ENCODE measurements around the gene CTNND2. TPM values are rescaled to one million over a fixed set of nuclear protein-coding genes. Genes with fewer than 3 reads are reported as not detected.
"Not testable (repeated sequence)": the region's sequence is repeated elsewhere in the genome, so short reads cannot be mapped to it uniquely, and the experiment has no call there.

Gene CTNND2
- total RNA-seq, 2 donors from 2014 or later = 0.82 to 0.95 TPM

GRCh38 chr5:11619339-11620024 lies 284.8 kb downstream of the CTNND2 start:
- ATAC-seq (no peak), DNase-seq (no peak)
- intact Hi-C loops (cut with DNase I, micrococcal nuclease) = no loop called here

DNA sequence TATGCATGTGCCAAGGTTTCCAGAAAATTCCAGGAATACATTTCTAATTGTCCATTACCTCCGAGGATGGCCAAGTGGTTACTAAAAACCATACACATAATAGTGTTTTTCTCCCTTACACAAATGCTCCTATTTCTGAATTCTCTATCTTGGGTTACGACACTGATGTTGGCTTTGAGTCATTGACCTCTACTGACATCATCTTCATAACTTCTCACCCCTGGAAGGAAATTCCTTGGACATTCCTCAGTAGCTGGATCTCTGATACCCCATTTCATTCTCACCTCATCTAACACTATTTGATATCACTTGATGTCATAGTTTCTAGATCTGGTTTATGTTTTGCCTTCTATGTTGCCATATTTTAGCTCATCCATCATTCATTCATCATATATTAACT lies 287.2 kb downstream of the CTNND2 start:
- no peak for ATAC-seq
- DNase-seq = no peak
- intact Hi-C loops (cut with DNase I, micrococcal nuclease) = no loop called here

- DNase-seq; ATAC-seq; intact Hi-C loops (cut with DNase I, micrococcal nuclease): not testable (repeated sequence)
These were observed 287.6 kb downstream of the CTNND2 start for GRCh38 chr5:11616624-11617023.

DNA sequence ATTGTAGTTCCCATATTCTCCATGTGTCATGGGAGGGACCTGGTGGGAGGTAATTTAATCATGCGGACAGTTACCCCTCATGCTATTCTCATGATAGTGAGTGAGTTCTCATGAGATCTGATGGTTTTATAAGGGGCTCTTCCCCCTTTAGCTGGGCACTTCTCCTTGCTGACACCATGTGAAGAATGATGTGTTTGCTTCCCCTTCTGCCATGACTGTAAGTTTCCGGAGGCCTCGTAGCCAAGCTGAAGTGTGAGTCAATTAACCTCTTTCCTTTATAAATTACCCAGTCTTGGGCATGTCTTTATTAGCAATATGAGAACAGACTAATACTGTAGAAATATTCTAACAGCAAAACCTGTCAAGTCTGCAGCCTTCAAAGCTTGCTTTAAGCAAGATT lies 293.2 kb downstream of the CTNND2 start:
- DNase-seq (no peak), ATAC-seq (no peak)
- intact Hi-C loops (cut with DNase I, micrococcal nuclease) = no loop called here

DNA sequence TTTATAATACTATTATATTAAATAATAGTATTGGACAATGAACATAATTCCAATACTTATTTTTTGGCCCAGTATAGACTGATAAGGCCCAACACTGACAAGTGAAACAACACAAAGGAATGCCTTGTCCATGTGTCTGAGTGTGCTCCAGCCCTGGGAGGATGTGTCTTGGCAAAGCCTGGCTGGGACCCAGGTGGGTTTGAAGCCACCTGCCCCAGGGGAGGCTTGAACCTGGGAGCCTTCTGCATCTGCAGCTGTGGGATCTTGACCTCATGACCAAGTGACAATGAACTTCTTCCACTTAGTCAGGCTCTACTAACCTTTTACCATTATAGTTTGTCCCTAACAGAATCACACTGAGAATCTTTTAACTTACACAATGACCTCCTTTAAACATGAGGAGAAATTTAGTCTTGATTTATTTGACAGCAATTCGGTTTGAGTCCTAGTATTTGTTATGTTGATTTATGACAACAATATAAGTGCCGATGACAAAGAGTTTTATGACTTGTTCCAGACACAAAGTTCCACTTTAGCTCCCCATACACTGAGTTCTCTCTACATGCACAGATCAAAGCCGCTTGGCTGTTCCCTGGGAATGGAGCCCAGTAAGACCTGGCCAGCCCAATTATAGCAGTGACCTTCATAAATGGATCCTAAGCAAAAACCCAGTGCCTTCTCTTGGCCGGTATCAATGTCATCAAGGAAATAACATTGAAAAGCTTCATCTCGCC lies 294.5 kb downstream of the CTNND2 start:
- ATAC-seq (peak; percentile 90), DNase-seq (no peak)
- intact Hi-C loops (cut with DNase I, micrococcal nuclease) = no loop called here

DNA sequence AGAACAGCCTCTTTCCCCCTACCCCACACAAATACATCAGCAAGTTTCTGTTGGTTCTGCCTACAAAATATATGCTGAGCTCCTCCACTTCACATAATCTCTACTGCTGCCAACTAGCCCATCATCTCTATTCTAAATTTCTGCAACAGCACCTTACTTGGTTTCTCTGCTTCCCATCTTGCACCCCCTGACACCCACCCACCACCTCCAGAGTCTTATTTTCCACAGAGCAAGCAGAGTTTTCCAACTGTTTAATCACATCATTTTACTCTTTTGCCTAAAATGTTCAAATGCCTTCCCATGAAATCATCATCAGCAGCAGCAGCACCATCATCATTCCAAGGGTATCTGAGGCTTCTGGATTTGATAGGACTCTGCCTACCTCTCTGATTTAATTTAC lies 295.7 kb downstream of the CTNND2 start:
- intact Hi-C loops (cut with DNase I, micrococcal nuclease) = no loop called here
- no peak for ATAC-seq
- DNase-seq = no peak

DNA sequence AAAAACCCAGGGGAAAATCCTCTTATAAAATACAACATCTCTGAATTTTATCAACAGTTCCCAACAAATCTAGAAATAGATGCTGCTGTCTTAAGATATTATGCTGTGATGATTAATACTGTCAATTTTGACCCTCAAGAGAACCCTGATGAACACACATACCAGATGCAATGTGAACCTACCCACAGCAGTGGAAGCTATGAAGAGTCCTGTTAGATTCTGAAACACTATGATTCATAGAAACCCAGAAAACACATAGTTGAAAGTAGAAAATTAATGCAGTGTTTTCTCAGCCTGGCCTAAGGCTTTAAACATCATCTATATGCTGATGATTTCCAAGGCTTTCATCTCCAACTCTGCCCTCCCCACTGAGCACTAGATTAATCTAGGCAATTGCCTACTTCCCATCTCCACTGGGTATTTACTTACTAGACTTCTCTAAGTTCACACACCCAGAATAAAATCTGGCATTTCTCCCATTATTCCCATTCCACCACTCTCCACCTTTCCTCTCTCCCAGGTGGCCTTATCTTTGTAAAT lies 296.2 kb downstream of the CTNND2 start:
- DNase-seq (no peak), ATAC-seq (no peak)
- intact Hi-C loops (cut with DNase I, micrococcal nuclease) = no loop called here

GRCh38 chr5:11602298-11602697 lies 301.9 kb downstream of the CTNND2 start:
- DNase-seq (no peak), ATAC-seq (no peak)
- intact Hi-C loops (cut with DNase I, micrococcal nuclease) = no loop called here

GRCh38 chr5:11599499-11599898 lies 304.7 kb downstream of the CTNND2 start:
- DNase-seq (no peak), ATAC-seq (no peak)
- intact Hi-C loops (cut with DNase I, micrococcal nuclease) = no loop called here

GRCh38 chr5:11596657-11597071 lies 307.6 kb downstream of the CTNND2 start:
- no peak for ATAC-seq
- intact Hi-C loops (cut with DNase I, micrococcal nuclease) = no loop called here
- DNase-seq = no peak

- DNase-seq (no peak), ATAC-seq (no peak)
- intact Hi-C loops (cut with DNase I, micrococcal nuclease) = no loop called here
These were observed 308.1 kb downstream of the CTNND2 start for GRCh38 chr5:11596185-11596584.

- DNase-seq (no peak), ATAC-seq (no peak)
- intact Hi-C loops (cut with DNase I, micrococcal nuclease) = no loop called here
These were observed 309.2 kb downstream of the CTNND2 start for GRCh38 chr5:11595045-11595444.

DNA sequence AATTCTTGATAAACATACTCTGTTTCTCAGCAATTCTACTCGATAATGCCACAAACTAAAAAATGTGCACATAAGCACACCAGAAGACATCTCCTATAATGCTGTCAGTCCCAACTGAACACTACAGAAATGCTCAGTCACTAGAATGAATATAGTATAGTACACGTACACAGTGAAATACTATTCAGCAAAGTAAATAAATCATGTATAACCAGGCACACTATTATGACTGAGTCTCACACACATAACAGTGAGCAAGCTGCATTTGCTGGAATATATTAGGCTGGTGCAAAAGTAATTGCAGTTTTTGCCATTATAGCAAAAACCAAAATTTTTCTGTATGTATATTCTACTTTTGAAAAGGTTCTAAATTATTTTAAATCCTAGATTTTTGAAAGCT lies 310.2 kb downstream of the CTNND2 start:
- intact Hi-C loops (cut with DNase I, micrococcal nuclease) = no loop called here

GRCh38 chr5:11590475-11590874 lies 313.8 kb downstream of the CTNND2 start:
- DNase-seq = no peak

More for the DNA sequence above, 310.2 kb downstream of the CTNND2 start:
- ATAC-seq (no peak), DNase-seq (no peak)

GRCh38 chr5:11588803-11589202 lies 315.4 kb downstream of the CTNND2 start:
- ATAC-seq (no peak), DNase-seq (no peak)

More at GRCh38 chr5:11590475-11590874, 313.8 kb downstream of the CTNND2 start:
- intact Hi-C loops (cut with DNase I, micrococcal nuclease) = no loop called here
- ATAC-seq = no peak

DNA sequence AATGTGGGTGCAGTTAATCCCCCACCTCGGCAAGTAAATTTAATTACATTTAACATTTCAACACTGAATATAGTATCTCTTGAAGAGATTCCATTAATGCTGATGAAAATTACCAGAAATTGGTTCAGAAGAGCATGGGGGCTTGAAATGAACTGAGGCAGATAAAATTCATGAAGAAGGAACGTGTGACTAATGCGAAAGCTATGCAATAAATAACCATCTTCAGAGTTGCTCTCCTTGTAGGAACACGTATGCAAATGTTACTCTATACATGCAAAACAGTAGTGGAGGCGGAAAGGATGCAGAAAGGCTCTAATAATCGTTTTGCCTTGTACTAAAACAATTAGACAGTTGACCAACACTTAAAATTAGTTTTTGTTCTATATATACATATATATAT lies 320.2 kb downstream of the CTNND2 start:
- no peak for ATAC-seq
- intact Hi-C loops (cut with DNase I, micrococcal nuclease) = no loop called here
- DNase-seq = no peak

More at GRCh38 chr5:11588803-11589202, 315.4 kb downstream of the CTNND2 start:
- intact Hi-C loops (cut with DNase I, micrococcal nuclease) = no loop called here

- DNase-seq = no peak
- ATAC-seq = no peak
- intact Hi-C loops (cut with DNase I, micrococcal nuclease) = no loop called here
These were observed 324.9 kb downstream of the CTNND2 start for GRCh38 chr5:11579351-11579750.

- intact Hi-C loops (cut with DNase I, micrococcal nuclease) = no loop called here
- DNase-seq (no peak), ATAC-seq (no peak)
These were observed 329.5 kb downstream of the CTNND2 start for GRCh38 chr5:11574787-11575186.

GRCh38 chr5:11573140-11573992 lies 330.9 kb downstream of the CTNND2 start:
- intact Hi-C loops (cut with DNase I, micrococcal nuclease) = no loop called here
- ATAC-seq = no peak

More at GRCh38 chr5:11573140-11573992, 330.9 kb downstream of the CTNND2 start:
- no peak for DNase-seq

Data from left colon (tissue), 2 donors.